GM06990 (cell line): ENCODE data around the gene CRAMP1.

Source experiments
- DNase-seq: peaks from one replicate; pipeline ENCODE4 v3.0.0-alpha.2; 2011; ENCODE audit not compliant: insufficient read length; ENCODE audit errors: extremely low read depth
- H3K27me3 ChIP-seq: replicated peaks from 2 replicates; pipeline ENCODE4 v1.6.0; 2011; ENCODE audit warnings: low read length; ENCODE audit not compliant: control insufficient read depth, insufficient read depth
- H3K36me3 ChIP-seq: 2 replicates; pipeline ENCODE4 v1.5.1; 2011; ENCODE audit warnings: low read length; ENCODE audit not compliant: control insufficient read depth, insufficient read depth
- H3K4me3 ChIP-seq: replicated peaks from 2 replicates; pipeline ENCODE4 v1.5.1; 2011; ENCODE audit warnings: low read depth, mild to moderate bottlenecking, control low read depth, low read length
- TF ChIP-seq, protein P1 (sequence below): IDR thresholded peaks from 2 replicates; pipeline ENCODE4 v1.5.1; 2011; ENCODE audit warnings: low read length, control low read depth, mild to moderate bottlenecking, inconsistent platforms; ENCODE audit not compliant: insufficient read depth, poor library complexity, severe bottlenecking

The CRAMP1 gene, protein sequence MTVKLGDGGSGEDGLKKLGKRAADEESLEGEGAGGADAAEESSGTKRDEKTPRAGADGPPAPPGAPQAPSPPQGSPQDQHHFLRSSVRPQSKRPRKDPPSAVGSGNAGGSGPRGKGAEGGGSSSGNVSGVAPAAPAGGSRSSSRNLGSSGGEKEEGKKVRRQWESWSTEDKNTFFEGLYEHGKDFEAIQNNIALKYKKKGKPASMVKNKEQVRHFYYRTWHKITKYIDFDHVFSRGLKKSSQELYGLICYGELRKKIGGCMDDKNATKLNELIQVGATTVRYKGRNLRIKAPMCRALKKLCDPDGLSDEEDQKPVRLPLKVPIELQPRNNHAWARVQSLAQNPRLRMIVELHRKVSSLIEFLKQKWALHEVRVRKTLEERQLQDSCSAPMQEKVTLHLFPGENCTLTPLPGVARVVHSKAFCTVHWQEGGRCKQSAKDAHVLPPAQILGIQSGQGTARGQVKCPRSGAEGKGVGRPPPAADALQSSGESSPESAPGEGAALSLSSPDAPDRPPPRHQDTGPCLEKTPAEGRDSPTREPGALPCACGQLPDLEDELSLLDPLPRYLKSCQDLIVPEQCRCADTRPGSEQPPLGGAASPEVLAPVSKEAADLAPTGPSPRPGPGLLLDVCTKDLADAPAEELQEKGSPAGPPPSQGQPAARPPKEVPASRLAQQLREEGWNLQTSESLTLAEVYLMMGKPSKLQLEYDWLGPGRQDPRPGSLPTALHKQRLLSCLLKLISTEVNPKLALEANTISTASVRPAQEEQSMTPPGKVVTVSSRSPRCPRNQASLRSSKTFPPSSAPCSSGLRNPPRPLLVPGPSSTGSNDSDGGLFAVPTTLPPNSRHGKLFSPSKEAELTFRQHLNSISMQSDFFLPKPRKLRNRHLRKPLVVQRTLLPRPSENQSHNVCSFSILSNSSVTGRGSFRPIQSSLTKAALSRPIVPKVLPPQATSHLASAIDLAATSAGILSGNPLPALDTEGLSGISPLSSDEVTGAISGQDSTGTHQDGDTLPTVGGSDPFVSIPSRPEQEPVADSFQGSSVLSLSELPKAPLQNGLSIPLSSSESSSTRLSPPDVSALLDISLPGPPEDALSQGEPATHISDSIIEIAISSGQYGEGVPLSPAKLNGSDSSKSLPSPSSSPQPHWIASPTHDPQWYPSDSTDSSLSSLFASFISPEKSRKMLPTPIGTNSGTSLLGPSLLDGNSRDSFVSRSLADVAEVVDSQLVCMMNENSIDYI (N-terminal part only)

DNA sequence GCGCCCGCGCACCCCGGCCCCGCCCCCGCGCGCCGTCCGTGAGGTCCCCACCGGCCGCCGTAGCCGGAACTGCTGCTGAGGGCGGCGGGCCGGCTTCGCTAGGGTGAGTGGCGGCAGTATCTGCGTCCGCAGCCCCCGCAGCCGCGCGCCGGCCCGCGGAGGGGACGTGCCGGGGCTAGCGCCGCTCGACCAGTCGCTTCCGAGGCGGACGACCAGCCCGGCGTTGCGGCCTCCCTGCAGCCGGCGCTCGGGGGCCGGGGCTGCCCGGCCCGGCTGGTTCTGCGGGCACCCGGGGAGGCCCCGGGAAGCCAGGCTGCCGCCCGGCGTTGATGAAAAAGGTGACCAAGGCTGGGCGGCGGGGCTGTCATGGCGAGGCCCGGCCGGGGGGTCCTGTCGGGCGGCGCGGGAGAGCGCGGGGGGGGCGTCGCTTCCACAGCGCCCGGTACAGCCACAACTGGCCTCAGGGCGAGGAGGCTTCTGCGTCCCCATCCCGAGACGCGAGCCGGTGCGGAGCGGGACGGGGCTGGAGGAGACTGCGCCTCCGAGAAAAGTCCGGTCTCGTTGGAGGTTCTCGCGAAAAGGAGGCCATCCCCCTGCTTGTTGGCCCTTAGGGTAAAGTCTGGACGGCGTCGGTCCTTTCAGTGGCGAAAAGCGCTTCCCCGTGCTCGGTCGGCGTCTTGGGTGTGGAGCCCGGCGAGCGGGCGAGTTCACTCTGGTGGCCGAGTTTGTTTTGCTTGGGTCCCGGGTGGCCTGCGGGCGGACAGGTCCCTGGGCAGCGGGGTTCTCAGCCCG lies at the start of gene CRAMP1:
Gene CRAMP1 (plus strand): TSS at position 41 of the 792 bp plus-strand sequence. CDS start 2,280 bp downstream, outside the sequence.
- Histone ChIP-seq H3K27me3 (no peaks in the 10 kb centered on the region), H3K4me3 (peak within 1 kb of the TSS; percentile 92), H3K36me3 (peaks cover 2% of the 10 kb centered on the region)
- peak; percentile 38 for DNase-seq
- TF ChIP-seq, protein P1, sequence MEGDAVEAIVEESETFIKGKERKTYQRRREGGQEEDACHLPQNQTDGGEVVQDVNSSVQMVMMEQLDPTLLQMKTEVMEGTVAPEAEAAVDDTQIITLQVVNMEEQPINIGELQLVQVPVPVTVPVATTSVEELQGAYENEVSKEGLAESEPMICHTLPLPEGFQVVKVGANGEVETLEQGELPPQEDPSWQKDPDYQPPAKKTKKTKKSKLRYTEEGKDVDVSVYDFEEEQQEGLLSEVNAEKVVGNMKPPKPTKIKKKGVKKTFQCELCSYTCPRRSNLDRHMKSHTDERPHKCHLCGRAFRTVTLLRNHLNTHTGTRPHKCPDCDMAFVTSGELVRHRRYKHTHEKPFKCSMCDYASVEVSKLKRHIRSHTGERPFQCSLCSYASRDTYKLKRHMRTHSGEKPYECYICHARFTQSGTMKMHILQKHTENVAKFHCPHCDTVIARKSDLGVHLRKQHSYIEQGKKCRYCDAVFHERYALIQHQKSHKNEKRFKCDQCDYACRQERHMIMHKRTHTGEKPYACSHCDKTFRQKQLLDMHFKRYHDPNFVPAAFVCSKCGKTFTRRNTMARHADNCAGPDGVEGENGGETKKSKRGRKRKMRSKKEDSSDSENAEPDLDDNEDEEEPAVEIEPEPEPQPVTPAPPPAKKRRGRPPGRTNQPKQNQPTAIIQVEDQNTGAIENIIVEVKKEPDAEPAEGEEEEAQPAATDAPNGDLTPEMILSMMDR = no peak

DNA sequence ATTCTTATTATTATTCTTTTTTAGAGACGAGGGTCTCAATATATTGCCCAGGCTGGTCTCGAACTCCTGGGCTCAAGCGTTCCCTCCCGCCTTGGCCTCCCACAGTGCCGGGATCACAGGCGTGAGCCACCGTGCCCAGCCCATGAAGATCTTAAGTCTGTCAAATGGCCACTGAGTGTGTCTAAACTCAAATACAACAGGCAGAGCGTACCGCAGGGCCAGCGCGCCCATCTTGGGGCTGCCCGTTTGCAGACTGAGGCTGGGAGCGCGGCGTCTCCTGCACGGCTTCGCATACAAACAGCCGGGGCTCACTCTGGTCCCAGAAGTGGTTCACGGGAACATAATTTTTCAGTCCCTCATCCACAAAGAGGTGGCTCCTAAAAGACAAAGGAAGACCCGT lies 48.4 kb upstream of the CRAMP1 start:
- H3K36me3 ChIP-seq = no peaks in the 10 kb centered on the region
- no peak for DNase-seq
- TF ChIP-seq, protein P1 = no peak
- H3K4me3 ChIP-seq = no peak overlapping the region
- no peaks in the 10 kb centered on the region for H3K27me3 ChIP-seq

DNA sequence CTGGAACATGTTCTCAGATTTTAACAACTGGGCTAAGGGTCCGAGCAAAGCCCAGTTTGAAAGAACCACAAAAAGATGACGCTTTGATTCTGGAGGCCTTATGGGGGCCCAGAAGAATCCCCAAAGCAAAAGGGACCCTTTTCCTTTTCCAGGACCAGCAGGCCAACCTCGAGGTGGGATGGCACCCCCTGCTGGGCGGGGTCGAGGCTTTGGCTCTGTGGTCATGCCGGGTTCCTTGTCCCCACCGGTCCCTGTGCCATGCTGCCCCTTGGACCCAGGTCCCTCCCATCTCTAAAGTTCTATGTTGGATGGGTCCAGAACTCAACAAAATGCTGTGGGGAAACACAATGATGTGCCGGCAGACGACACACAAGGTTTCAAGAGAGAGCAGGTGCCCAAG lies 47.8 kb upstream of the CRAMP1 start:
- H3K36me3 ChIP-seq = no peaks in the 10 kb centered on the region
- H3K27me3 ChIP-seq = no peaks in the 10 kb centered on the region
- no peak for DNase-seq
- TF ChIP-seq, protein P1 = peak; percentile 25
- no peak overlapping the region for H3K4me3 ChIP-seq

DNA sequence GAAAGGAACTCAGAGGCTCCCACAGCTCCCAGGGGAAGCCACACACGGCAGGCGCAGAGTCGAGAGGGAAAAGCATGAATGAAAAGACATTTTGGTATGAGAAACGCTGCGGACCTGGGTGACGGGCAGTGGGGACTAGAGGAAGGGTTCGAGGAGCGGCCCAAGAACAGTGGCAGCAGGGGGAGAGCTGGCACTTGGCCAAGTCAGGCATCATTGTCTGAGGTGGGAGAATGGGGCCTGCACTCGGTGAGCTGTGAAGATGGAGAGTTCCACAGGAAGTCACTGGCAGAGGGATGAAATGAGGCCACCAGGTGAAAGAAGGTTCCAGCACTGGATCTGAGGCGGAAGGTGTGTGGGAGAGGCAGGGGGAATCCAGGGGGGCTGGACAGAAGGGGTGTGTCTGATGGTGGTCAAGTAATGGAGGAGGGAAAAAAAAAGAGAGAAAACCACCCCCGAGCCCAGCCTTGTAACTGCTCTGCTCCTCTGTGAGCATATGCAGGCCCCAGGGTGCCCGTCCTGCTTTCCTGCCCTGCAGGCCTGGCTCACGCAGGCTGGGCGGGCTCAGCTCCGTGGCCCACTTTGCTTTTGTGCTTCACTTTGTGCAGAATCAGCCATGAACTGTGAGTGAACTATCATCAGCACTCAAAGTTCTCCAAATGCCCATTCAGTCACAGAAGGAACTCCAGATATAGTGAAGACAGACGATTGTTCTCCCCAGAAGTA lies 46.9 kb upstream of the CRAMP1 start:
- Histone ChIP-seq H3K36me3 (no peaks in the 10 kb centered on the region), H3K4me3 (no peak overlapping the region), H3K27me3 (no peaks in the 10 kb centered on the region)
- no peak for DNase-seq
- TF ChIP-seq, protein P1 = no peak
